Adipose tissue (tissue), 3 donors: ENCODE results near the gene ALPI. TPM values are rescaled to one million over a fixed set of nuclear protein-coding genes. Genes with fewer than 3 reads are reported as not detected.
"Not testable (repeated sequence)": the region's sequence is repeated elsewhere in the genome, so short reads cannot be mapped to it uniquely, and the experiment has no call there.

ENCODE experiments used
- H3K27ac ChIP-seq: one replicate; pipeline ENCODE4 v1.5.1; 2013; ENCODE audit warnings: low read depth, low read length
- WGBS, 3 donors: extraction: QIAGEN DNeasy Blood & Tissue Kit; methylation state at CpG; one replicate each; pipeline ENCODE4 v1.1.7; 2013; 5-methylcytosine and 5-hydroxymethylcytosine counted together
- polyA plus RNA-seq, 3 donors: library from polyadenylated mRNA; stranded (reverse); fragments of 200-250 nt; gene quantifications; one replicate each; pipeline ENCODE4 v1.2.3, GENCODE V29; 2013
- donor health status: healthy with polysubstance abuse.
- donor health status: Bipolar disorder and iron deficiency.
- donor health status: healthy.

The ALPI gene
- polyA plus RNA-seq, 3 donors: 0.02 to 0.03 TPM; not detected in 1

DNA sequence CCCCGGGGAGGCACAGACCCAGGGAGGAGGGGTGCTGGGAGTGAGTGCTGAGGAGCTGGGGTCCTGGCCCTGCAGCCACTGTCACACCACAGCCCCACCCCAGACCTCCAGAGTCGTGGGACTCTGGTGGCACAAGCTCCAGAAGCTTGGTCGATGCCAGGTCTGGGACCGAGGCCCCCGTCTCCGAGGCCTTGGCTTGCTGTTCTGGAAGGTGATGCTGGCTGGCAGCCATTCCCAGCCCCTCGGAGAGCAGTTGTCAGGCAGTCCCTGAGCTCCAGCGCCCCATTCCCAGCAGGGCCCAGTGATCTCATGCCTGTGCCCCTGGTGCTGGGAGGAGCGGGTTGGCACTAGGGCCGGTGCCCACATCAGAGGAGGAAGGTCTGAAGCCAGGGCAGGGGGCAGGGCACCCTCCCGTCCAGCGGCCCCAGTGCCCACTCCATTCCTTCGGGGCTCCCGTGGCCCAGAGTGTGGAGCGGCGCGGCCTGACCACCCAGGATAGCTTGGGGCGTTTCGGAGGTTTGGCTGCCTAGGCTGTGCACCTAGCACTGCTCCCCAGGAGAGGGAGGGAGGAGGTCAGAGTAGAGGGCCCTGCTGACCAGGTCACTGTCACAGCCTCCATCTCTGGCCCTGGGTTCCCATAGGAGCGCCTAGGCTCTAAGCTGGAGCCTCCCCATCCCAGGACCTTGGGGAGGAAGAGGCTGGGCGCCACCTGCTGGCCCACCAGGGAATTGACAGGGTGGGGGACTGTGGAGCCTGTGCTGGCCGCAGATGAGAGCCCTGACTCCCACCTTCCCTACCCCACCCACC is 16.8 kb upstream of the ALPI start:
- 67 to 81% (median 77%) methylated on average over 15 to 21 of the region's 22 CpGs for WGBS, 3 donors
- H3K27ac ChIP-seq: no peak overlapping the region

DNA sequence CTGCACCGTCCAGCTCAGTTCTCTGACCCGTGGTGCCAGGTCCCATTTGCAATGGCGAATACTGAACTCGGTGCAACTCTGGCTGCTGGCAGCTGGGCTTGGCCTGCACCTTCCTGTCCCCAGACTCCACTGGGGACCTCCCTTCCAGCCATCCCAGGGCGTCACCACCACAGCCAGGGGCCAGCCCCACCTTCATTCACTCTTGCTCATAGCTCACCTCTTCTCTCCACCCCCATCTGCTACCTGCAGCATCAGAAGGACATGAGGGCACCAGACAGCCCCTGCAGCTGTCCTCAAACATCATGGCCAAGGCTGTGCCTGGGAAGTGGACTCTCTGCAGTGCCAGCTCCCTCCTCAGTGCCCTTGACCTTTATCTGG is 16.2 kb upstream of the ALPI start:
- 32 to 67% (median 35%) methylated on average over 1 to 3 of the region's 5 CpGs for WGBS, 3 donors
- no peak overlapping the region for H3K27ac ChIP-seq

DNA sequence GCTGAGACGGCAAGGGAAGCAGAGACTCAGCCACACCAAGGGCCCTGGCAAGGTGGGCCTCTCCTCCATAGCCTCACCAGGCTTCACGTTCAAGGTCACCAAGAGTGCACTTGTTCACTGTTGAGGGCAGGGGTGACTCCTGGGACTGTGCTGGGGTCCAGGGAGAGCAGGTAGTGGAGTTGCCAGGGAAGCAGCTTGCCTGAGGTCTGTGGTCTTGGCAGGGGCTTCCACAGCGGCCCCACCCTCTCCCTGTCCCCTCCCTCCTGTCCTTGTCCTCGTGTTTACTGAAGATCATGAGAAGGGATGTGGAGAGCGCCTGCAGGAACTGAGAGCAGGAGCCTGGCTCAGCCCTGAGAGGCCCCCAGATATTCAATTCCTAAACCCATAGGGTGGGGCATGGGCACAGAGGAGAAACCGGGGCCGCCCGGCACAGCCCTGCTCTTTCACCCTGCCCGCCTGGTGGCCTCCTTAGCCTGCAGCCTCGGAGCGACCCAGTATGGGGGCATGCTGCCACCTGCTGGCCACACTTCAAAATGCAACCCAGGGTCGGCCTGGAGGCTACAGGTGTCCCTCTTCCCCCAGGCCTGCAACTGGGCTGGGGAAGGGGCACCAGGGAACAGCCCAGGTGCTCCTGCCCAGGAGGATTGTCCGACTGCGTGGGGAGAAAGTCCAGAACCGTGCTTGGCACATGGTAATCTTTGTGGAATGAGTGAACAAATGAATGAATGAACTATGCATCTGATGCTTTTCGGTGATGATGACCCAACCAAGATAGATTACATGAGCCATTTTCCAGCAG is 15.5 kb upstream of the ALPI start:
- not testable (repeated sequence) for H3K27ac ChIP-seq
- 10 to 14% (median 11%) methylated on average over 11 to 15 of the region's 16 CpGs for WGBS, 3 donors

DNA sequence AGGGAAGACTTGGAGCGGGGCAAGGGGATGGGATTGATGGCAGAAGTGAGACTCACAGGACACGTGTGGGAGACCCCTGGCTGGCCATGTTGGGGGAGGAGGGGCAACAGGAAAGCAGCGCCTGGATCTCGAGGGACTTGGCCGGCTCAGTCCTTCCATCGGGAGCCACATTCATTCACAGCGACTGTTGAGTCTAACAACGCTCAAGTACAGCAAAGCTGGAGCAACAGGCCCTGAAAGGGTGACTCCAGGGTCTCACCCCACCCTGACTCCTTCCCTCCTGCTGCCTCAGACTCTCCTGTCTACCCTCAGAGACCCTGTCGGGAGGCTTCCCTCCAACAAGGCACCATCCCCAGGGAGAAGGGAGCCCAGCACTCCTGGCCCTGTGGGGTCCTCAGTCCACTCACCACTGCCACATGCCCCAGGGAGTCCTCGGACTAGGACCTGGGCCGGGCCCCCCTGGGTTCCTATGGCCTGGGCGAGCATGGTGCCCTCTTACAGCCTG is 14.8 kb upstream of the ALPI start:
- H3K27ac ChIP-seq: no peak overlapping the region
- WGBS, 3 donors: 74 to 79% (median 75%) methylated on average over 12 of the region's 12 CpGs

DNA sequence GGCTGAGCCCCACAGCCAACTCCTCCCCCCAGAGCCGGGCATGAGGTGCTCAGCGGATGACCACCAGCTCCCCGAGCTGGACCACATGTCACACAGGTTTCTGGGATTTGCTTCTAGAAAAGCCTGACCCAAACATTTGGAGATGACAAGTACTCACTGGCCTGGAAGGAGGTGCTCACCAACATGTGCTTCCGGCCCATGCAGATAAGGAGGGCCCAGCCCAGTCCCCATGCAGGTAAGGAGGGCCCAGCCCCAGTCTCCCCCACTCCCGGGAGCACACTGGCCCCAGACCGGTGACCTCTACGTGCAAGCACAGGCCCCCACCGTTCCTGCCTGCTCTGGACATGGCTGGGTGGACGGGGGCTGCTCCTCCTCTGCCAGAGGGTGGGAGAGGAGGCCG is 14.0 kb upstream of the ALPI start:
- H3K27ac ChIP-seq: not testable (repeated sequence)
- 81 to 88% (median 84%) methylated on average over 9 of the region's 10 CpGs for WGBS, 3 donors

DNA sequence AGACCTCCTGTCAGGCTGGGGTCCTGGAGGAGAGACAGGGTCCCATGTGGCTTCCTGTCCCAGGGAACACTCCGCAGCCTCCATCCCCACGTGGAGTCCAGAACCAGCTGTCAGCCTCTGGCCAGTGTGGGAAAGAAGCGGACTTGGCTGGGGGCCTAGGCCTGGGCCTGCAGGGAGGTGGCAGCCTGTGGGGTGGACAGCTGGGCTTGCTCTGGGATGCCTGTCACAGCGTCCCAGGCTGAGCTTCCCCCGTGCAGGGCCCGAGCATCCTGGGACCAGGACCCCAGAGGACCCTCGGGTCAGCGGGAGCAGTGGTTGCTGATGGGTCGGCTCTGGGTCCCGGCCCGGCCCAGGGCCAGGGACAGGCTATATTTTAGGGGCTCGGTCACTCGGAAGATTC is 13.5 kb upstream of the ALPI start:
- H3K27ac ChIP-seq: not testable (repeated sequence)
- 62 to 69% (median 67%) methylated on average over 8 to 13 of the region's 13 CpGs for WGBS, 3 donors

DNA sequence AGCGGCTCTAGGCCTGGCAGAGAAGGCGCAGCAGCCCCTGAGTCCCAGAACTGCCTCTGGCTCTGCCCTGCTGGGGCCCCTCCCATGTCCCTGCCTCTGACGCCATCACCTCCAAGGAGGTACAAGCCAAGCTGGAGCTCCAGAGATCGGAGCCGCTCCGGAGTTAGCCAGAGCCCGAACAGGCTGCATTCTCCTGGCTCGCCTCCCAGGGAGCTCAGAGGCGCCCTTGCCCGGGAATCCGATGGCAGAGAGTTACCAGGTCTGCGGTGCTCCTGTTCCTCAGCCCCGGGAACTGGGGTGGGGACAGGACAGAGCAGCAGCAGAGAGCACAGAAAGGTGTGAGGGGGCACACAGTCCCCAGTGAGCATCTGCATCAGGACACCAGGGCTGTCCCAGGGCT is 12.9 kb upstream of the ALPI start:
- WGBS, 3 donors: 78 to 90% (median 88%) methylated on average over 2 to 9 of the region's 13 CpGs
- H3K27ac ChIP-seq: not testable (repeated sequence)

DNA sequence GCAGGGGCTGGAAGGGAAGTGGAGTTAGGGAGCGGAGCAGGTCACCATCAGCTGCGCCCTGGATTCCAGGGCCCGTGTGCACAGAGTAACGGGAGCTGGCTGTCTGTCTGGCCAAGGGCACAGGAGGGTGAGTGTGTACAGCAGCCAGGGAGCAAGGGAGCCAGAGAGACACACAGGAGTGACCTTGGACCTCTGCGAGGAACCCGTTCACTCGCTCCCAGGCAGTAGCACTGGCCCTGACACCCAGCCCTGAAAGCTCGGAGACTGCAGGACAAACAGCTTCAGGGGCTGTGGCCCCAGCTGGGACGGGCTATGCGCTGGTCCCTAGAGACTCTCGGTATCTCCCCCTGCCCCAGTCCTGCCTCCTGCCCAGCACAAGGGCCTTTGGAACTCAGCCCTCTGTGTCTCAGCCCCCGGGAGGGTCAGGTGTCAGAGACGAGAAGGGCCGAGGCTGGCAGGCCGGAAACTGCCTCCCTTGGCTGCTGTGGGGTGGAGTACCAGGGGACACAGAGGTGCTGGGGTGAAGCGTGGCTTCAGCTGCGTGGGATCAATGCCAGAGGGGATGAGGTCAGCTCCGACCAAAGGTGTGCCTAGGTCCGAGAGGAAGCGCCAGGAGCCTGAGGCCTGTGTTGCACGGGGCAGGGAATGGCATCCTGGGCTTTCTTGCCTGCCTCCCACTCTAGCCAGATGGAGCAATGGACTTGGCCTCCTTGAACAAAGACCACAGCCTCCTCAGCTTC is 12.1 kb upstream of the ALPI start:
- WGBS, 3 donors: 48 to 74% (median 69%) methylated on average over 11 to 15 of the region's 21 CpGs
- H3K27ac ChIP-seq: not testable (repeated sequence)

DNA sequence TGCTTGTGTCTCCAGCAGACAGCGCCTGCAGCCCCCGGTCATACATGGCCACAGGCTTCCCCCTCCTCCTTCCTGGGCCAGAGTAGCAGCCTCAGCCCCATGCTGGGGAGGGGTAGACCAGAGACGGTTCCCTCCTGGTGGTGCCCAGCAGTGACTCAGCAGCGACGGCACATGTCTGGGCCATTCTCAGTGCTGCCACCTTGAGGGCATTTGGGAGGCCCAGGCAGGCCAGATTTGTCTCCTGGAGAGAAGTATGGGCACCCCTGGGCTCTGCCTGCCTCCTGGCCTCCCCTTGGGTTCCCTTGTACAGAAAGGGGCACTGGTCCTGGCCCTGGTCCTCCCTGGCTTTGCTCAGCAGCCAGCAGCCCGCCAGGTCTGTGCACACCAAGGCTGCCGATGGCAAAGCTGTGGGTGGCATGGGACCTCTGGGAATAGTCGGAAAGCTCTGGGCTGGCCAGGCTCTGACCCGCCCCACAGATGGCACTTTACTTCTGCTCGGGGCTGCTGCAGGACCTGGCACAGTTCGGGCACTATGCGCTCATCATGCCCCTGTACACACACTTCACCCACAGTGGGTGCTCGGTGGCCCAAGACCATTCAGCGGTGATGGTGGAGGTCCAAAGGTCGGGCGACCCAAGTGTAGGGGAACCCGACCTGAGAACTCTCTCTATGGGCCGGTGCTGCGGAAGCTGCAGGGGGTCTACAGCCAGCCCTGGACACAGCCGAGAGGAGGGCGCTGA is 11.4 kb upstream of the ALPI start:
- 79 to 81% (median 79%) methylated on average over 21 of the region's 21 CpGs for WGBS, 3 donors
- no peak overlapping the region for H3K27ac ChIP-seq

DNA sequence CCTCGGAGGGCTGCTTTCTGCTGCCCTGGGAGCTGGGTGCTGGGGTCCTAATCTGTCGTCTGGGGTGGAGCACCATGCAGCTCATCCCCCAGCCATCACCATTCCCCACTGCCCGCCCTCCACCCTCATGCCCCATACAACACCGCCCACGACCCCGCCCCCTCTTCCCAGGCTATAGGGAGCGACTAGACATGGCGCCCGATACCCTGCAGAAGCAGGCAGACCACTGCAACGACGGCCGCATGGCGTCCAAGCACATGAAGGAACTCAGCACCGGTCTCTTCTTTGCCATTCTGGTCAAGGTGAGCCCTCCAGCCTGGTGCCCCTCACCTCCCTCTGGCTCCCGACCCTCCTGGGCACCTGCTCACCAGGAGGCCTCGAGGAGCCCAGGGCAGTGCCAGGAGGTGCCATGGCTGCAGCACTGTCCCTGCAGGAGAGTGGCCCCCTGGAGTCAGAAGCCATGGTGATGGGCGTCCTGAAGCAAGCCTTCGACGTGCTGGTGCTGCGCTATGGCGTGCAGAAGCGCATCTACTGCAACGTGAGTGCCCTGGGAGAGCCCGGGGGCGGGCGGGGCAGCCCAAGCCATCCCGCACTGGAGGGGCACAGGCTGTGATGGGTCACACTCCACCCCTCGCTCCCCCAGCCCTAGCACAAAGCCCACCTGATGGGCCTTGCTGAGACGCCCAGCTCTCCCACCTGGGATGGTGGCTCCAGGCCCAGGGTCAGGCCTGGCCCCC is 10.6 kb upstream of the ALPI start:
- H3K27ac ChIP-seq: not testable (repeated sequence)
- WGBS, 3 donors: 79 to 86% (median 83%) methylated on average over 14 to 26 of the region's 29 CpGs

DNA sequence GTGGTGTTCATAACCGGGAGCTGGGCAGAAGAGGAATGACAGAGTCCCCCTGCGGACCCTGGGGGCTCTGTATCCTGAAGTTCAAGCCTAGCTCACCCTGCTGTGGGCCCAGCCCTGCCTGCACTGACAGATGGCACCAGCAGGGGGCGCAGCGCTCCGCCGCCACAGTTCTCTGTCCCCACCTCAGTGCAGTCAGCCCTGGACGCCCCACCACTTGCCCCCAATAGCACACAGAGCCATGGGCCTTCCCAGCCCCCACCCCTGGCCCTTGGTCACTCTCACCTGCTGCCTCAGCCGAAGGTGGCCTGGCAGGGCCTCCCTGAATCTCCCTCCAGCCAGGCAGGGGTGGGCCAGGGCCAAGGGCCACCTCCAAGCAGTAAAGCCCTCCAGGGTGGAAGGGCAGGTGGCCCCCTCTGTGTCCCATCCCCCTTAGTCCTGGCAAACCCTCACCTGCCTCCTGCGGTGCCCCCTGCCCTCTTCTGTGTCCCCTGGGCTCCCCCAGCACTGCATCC is 9.6 kb upstream of the ALPI start:
- 34 to 38% (median 36%) methylated on average over 4 to 7 of the region's 9 CpGs for WGBS, 3 donors
- not testable (repeated sequence) for H3K27ac ChIP-seq

DNA sequence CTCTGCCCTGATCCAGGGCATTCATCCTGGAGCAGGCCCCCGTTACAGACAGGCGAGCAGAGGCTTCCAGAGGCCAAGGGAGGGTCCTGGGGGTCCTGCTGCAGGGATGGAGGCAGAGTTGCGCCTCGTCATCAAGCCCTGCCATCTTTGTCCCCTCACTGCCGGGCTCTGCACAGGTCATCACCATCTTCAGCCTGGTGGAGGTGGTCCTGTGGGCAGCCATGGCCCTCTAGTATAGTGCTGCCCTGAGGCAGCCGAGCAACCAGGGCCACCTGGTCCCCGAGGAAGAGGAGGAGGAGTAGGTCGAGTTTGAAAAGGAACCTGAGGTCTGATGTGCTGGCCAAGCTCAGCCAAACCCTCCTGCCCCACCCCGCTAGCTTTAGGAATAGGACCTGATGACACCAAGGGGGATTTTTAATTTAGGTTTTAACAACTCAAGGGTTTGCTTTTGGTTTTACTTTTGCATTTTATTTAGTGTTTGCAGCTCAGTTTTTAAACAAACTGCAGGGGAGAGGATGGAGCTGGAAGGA is 8.8 kb upstream of the ALPI start:
- 81 to 83% (median 83%) methylated on average over 9 of the region's 9 CpGs for WGBS, 3 donors

DNA sequence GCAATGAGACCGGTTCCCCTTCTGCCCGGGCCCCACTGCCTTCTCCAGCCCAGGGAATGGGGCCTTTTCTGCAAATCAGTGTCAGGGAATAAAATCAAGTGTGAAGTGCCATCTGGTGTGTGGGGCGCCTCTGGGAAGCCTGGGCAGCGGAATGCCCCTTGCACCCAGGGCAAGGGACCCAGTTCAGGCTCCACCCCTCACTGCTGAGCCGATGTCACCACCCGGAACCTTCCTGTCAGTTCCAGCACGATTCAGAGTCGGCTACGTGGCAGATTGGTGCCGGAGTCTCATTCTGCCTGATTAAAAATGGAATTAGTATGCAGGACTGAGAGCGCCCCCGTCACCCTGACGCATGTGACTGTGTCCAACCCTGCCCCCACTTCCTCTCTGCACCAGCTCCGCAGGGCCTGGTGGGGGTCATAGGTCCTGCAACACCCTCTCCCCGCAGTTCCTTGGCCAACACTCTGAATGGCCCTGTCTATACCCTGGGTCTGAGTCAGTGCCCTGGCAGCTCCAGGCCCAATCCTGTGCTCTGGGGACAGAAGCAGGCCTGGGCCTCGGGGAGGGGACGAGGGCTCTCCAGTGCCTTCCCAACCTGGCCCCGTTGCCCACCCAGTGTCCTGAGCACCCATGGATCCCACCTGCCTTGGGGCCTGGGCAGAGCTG is 8.2 kb upstream of the ALPI start:
- H3K27ac ChIP-seq: no peak overlapping the region
- 78 to 84% (median 84%) methylated on average over 18 of the region's 18 CpGs for WGBS, 3 donors

More for the DNA sequence above, 8.8 kb upstream of the ALPI start:
- no peak overlapping the region for H3K27ac ChIP-seq

DNA sequence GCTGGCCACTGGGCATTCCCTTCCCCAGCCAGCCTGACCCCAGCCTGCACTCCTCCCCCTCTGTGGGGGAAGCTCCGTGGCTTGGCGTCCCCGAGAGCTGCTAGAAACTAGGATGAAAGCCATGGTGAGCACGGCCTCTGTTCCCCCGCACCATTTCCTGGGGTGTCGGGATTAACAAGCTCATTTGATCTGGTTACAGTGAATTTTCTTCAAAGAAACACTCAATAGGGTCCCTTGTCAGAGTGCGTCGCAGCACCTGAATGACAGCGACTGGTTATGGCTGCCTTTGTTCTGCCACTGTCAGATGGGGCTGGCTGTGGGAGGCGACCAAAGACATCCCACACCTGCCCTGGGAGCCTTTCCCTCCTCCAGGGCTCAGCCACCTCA is 7.7 kb upstream of the ALPI start:
- WGBS, 3 donors: 63 to 69% (median 64%) methylated on average over 10 of the region's 10 CpGs
- no peak overlapping the region for H3K27ac ChIP-seq

DNA sequence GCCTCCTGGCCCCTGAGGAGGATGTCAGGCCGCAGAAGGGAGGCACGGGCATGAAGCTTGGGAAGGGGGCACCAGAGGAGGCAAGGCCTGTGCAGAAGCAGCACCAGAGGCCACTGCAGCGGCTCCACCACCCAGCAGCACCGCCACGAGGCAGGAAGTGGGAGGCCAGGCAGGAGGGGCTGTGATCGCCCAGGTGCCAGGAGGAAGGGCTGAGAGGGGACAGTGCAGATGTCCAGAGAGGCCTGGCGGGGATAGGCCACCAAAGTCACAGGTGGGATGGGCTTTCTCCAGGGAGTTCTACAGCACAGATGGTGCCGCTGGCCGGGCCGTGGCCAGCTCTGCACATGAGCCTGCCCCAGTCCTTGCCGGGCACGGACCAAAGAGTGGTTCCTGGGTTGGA is 6.0 kb upstream of the ALPI start:
- H3K27ac ChIP-seq: no peak overlapping the region
- 60 to 77% (median 64%) methylated on average over 12 of the region's 12 CpGs for WGBS, 3 donors

DNA sequence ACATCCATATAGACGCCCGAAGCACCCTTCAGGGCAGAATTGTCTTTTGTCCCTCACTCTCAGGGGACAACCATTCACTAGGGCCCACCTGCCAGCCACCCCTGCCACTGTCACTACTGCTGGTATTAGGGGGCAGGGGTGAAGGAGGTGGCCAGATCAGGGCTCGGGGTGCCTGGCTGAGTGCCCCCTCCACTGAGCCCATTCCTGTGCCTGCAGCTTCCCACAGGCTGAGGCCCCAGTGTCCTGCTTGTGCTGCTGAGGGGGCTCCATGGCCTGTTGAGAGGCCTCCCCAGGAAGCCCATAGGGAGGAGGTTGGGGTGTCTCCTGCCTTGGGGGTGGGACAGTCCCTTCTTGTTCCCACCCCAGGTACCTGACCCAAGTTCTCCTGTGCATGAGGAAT is 4.3 kb upstream of the ALPI start:
- WGBS, 3 donors: 87 to 89% (median 88%) methylated on average over 3 of the region's 3 CpGs
- H3K27ac ChIP-seq: not testable (repeated sequence)

DNA sequence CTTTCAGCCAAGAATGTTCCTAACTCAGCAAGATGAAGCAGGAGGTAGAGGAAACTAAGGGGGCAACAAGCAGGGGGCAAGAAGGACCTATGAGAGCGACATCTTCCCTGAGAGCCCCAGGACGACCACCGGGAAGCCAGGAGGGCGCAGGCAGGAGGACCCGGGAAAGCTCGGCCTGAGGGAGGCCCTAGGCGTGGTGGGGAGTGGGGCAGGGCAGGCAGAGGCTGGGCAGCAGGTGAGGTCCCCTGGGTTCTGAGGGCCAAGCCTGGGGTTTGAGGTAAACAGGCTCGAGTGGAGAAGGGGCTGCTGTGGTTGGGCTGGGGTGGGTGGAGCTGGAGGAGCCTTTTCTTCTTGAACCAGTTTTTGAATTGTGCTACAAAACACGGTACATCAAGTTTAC is 1.3 kb upstream of the ALPI start:
- WGBS, 3 donors: 81 to 87% (median 81%) methylated on average over 9 of the region's 9 CpGs
- no peak overlapping the region for H3K27ac ChIP-seq
